GM18873 (cell line): ENCODE data around the gene TMEM238L.

Experiments used
- ATAC-seq: cut with Tn5 transposase; IDR thresholded peaks from one replicate; pipeline ENCODE4 v1.9.1; 2021; ENCODE audit warnings: mild to moderate bottlenecking, moderate library complexity, moderate number of reproducible peaks; ENCODE audit not compliant: unreplicated experiment, low FRiP score

TMEM238L gene

GRCh38 chr17:10777131-10777807 is 26.6 kb downstream of the TMEM238L start:
- ATAC-seq, result no peak

- ATAC-seq, result no peak
Measured at GRCh38 chr17:10776381-10776780, 27.5 kb downstream of the TMEM238L start.

- no peak for ATAC-seq
Measured at GRCh38 chr17:10775740-10776356, 28.1 kb downstream of the TMEM238L start.

GRCh38 chr17:10775058-10775457 is 28.8 kb downstream of the TMEM238L start:
- ATAC-seq, result no peak

GRCh38 chr17:10773391-10773790 is 30.5 kb downstream of the TMEM238L start:
- ATAC-seq, result no peak

- no peak for ATAC-seq
Measured at GRCh38 chr17:10772425-10773380, 31.2 kb downstream of the TMEM238L start.

GRCh38 chr17:10771148-10771547 is 32.8 kb downstream of the TMEM238L start:
- ATAC-seq, result no peak

- no peak for ATAC-seq
Measured at GRCh38 chr17:10769840-10770239, 34.1 kb downstream of the TMEM238L start.

- no peak for ATAC-seq
Measured at GRCh38 chr17:10768750-10769251, 35.1 kb downstream of the TMEM238L start.

GRCh38 chr17:10767232-10767631 is 36.7 kb downstream of the TMEM238L start:
- no peak for ATAC-seq

- ATAC-seq, result no peak
Measured at GRCh38 chr17:10762037-10762436, 41.9 kb downstream of the TMEM238L start.

- ATAC-seq, result no peak
Measured at GRCh38 chr17:10761281-10761680, 42.6 kb downstream of the TMEM238L start.

- no peak for ATAC-seq
Measured at GRCh38 chr17:10758062-10758461, 45.8 kb downstream of the TMEM238L start.

GRCh38 chr17:10757647-10758046 is 46.3 kb downstream of the TMEM238L start:
- no peak for ATAC-seq

- ATAC-seq, result no peak
Measured at GRCh38 chr17:10757067-10757466, 46.8 kb downstream of the TMEM238L start.

GRCh38 chr17:10756619-10757018 is 47.3 kb downstream of the TMEM238L start:
- no peak for ATAC-seq

- no peak for ATAC-seq
Measured at GRCh38 chr17:10756185-10756584, 47.7 kb downstream of the TMEM238L start.

GRCh38 chr17:10755592-10756127 is 48.2 kb downstream of the TMEM238L start:
- ATAC-seq, result no peak

- no peak for ATAC-seq
Measured at GRCh38 chr17:10754861-10755591, 48.9 kb downstream of the TMEM238L start.

- ATAC-seq, result no peak
Measured at GRCh38 chr17:10754109-10754508, 49.8 kb downstream of the TMEM238L start.
